HEK293 (cell line): ENCODE measurements around the gene SESN1.
"Not testable (repeated sequence)": the region's sequence is repeated elsewhere in the genome, so short reads cannot be mapped to it uniquely, and the experiment has no call there.

Source experiments
- CTCF ChIA-PET: fragments of 350-600 bp; formaldehyde crosslinking; extraction: SDS; loops from one replicate; lab custom pipeline; 2021; ENCODE audit warnings: antibody characterized with exemption; lab: Yijun Ruan, JAX
- POLR2A ChIA-PET: fragments of 300-600 bp; formaldehyde crosslinking; extraction: SDS; loops from one replicate; lab custom pipeline; 2020; ENCODE audit warnings: antibody characterized with exemption, inconsistent platforms; lab: Yijun Ruan, JAX
- H3K27ac ChIP-seq: fragments of 200-500 bp; sonication (Bioruptor generic); 2 replicates; pipeline ENCODE4 v1.5.1; 2014; ENCODE audit warnings: low read depth, low read length, control low read depth, inconsistent platforms; ENCODE audit errors: extremely low read depth
- H3K36me3 ChIP-seq, 2 experiments: fragments of 200-500 bp in 1 of 2; sonication (Bioruptor generic) in 1 of 2; 1 replicate in 1 of 2; 2 replicates in 1 of 2; pipeline ENCODE4 v1.5.1; 2014 to 2017; ENCODE audit warnings: inconsistent platforms in 2 of 2, low read length in 2 of 2; ENCODE audit not compliant: control insufficient read depth in 2 of 2, insufficient read depth in 1 of 2
- H3K4me1 ChIP-seq: fragments of 200-500 bp; sonication (Bioruptor generic); 2 replicates; pipeline ENCODE4 v1.5.1; 2014; ENCODE audit warnings: mild to moderate bottlenecking, low read length, inconsistent platforms; ENCODE audit not compliant: control insufficient read depth, insufficient read depth
- H3K4me3 ChIP-seq: 2 replicates; pipeline ENCODE4 v1.5.1; 2011; ENCODE audit warnings: low read depth, mild to moderate bottlenecking, control low read depth, low read length, moderate library complexity
- H3K9me3 ChIP-seq: fragments of 200-500 bp; sonication (Bioruptor generic); 2 replicates; pipeline ENCODE4 v1.5.1; 2014; ENCODE audit warnings: low read depth, low read length, inconsistent platforms; ENCODE audit not compliant: control insufficient read depth, insufficient read depth
- GFI1B ChIP-seq: fragments of 450-650 bp; formaldehyde crosslinking; IDR thresholded peaks from 2 replicates; pipeline ENCODE4 v1.5.1; 2016; ENCODE audit warnings: missing biosample characterization, missing genetic modification characterization
- SP7 ChIP-seq: fragments of 450-650 bp; formaldehyde crosslinking; IDR thresholded peaks from 2 replicates; pipeline ENCODE4 v1.5.1; 2016; ENCODE audit warnings: missing biosample characterization, missing genetic modification characterization
- ZBTB1 ChIP-seq: fragments of 450-650 bp; formaldehyde crosslinking; IDR thresholded peaks from 2 replicates; pipeline ENCODE4 v1.5.1; 2016; ENCODE audit warnings: missing biosample characterization, missing genetic modification characterization
- ZBTB17 ChIP-seq: fragments of 450-650 bp; formaldehyde crosslinking; IDR thresholded peaks from 2 replicates; pipeline ENCODE4 v1.5.1; 2016; ENCODE audit warnings: missing biosample characterization, missing genetic modification characterization
- ZBTB8A ChIP-seq: fragments of 450-650 bp; formaldehyde crosslinking; IDR thresholded peaks from 2 replicates; pipeline ENCODE4 v1.5.1; 2016; ENCODE audit warnings: missing biosample characterization, missing genetic modification characterization
- ZNF133 ChIP-seq: fragments of 450-650 bp; formaldehyde crosslinking; IDR thresholded peaks from 2 replicates; pipeline ENCODE4 v1.5.1; 2016; ENCODE audit warnings: missing biosample characterization, missing genetic modification characterization
- ZNF146 ChIP-seq: fragments of 450-650 bp; formaldehyde crosslinking; IDR thresholded peaks from 2 replicates; pipeline ENCODE4 v1.5.1; 2016; ENCODE audit warnings: missing biosample characterization, missing genetic modification characterization
- ZNF248 ChIP-seq: fragments of 450-650 bp; formaldehyde crosslinking; IDR thresholded peaks from 2 replicates; pipeline ENCODE4 v1.5.1; 2017; ENCODE audit warnings: missing biosample characterization, missing genetic modification characterization
- ZNF280D ChIP-seq: fragments of 450-650 bp; formaldehyde crosslinking; IDR thresholded peaks from 2 replicates; pipeline ENCODE4 v1.5.1; 2016; ENCODE audit warnings: missing biosample characterization, missing genetic modification characterization
- ZNF302 ChIP-seq: fragments of 450-650 bp; formaldehyde crosslinking; IDR thresholded peaks from 2 replicates; pipeline ENCODE4 v1.5.1; 2016; ENCODE audit warnings: missing biosample characterization, missing genetic modification characterization, low read depth
- ZNF350 ChIP-seq: fragments of 450-650 bp; formaldehyde crosslinking; IDR thresholded peaks from 2 replicates; pipeline ENCODE4 v1.5.0; 2017; ENCODE audit warnings: missing biosample characterization, mild to moderate bottlenecking, missing genetic modification characterization
- ZNF580 ChIP-seq: fragments of 450-650 bp; formaldehyde crosslinking; IDR thresholded peaks from 2 replicates; pipeline ENCODE4 v1.5.1; 2016; ENCODE audit warnings: missing biosample characterization, missing genetic modification characterization
- ZNF623 ChIP-seq: fragments of 450-650 bp; formaldehyde crosslinking; IDR thresholded peaks from 2 replicates; pipeline ENCODE4 v1.5.1; 2016; ENCODE audit warnings: missing biosample characterization, missing genetic modification characterization
- ZNF837 ChIP-seq: fragments of 450-650 bp; formaldehyde crosslinking; IDR thresholded peaks from 2 replicates; pipeline ENCODE4 v1.5.1; 2016; ENCODE audit warnings: missing biosample characterization, missing genetic modification characterization

SESN1 gene

GRCh38 chr6:109118337-109118736 lies 23.7 kb upstream of the SESN1 start:
- H3K36me3 ChIP-seq, result no peaks in the 10 kb centered on the region
- no peak for TF ChIP-seq SP7 (tag by site-specific recombination)
- TF ChIP-seq ZBTB1 (tag by site-specific recombination), result no peak
- no peak for TF ChIP-seq ZNF837 (tag by site-specific recombination)
- TF ChIP-seq ZBTB8A (tag by site-specific recombination), result no peak
- TF ChIP-seq ZNF350 (tag by site-specific recombination), result no peak
- TF ChIP-seq ZNF623, result no peak
- ChIA-PET CTCF (interaction anchor here (0.5 to 0.8 kb wide), 2 partner anchors 24 to 504 kb away, joined by 3 to 4 read pairs; no protein-coding TSS in a partner anchor), POLR2A (no interaction called here)
- H3K4me3 ChIP-seq, result no peak overlapping the region
- H3K27ac ChIP-seq, result no peak overlapping the region
- no peaks in the 10 kb centered on the region for H3K9me3 ChIP-seq
- peaks cover 35% of the 10 kb centered on the region for H3K4me1 ChIP-seq

- H3K4me1 ChIP-seq, result peaks cover 35% of the 10 kb centered on the region
- H3K36me3 ChIP-seq, result no peaks in the 10 kb centered on the region
- no peak overlapping the region for H3K4me3 ChIP-seq
- POLR2A ChIA-PET, result no interaction called here
- H3K27ac ChIP-seq, result no peak overlapping the region
- no peaks in the 10 kb centered on the region for H3K9me3 ChIP-seq
- CTCF ChIA-PET, result no interaction called here
- TF ChIP-seq ZNF248 (tag by site-specific recombination) (no peak), ZNF302 (tag by site-specific recombination) (no peak), ZNF133 (tag by site-specific recombination) (peak; percentile 82), ZBTB17 (tag by site-specific recombination) (peak; percentile 83)
- TF ChIP-seq, all 188 proteins: peak for 2
These were observed 22.8 kb upstream of the SESN1 start for GRCh38 chr6:109117346-109118035.

- H3K27ac ChIP-seq, H3K9me3 ChIP-seq, H3K36me3 ChIP-seq, H3K4me3 ChIP-seq, H3K4me1 ChIP-seq, POLR2A ChIA-PET, CTCF ChIA-PET: not testable (repeated sequence)
- peak; percentile 95 for TF ChIP-seq GFI1B
These were observed 18.0 kb upstream of the SESN1 start for GRCh38 chr6:109112663-109113062.

- H3K9me3 ChIP-seq, CTCF ChIA-PET, H3K4me1 ChIP-seq, H3K27ac ChIP-seq, H3K4me3 ChIP-seq, H3K36me3 ChIP-seq, POLR2A ChIA-PET: not testable (repeated sequence)
- TF ChIP-seq ZNF146 (tag by site-specific recombination), result peak; percentile 97
- TF ChIP-seq ZNF280D (tag by site-specific recombination), result 0 out of 2 replicates have a peak, but pooled peaks have one; percentile 73
- 0 out of 2 replicates have a peak, but pooled peaks have one; percentile 40 for TF ChIP-seq ZNF580 (tag by site-specific recombination)
These were observed 15.0 kb upstream of the SESN1 start for GRCh38 chr6:109109663-109110062.
